SK-N-SH treated with all-trans-retinoic acid at 6 μM for 48 hours (cell line): ENCODE data around the gene C9orf78.

Experiments
- CSDC2 ChIP-seq: fragments of 250-450 bp; sonication (Bioruptor Pico); IDR thresholded peaks from 2 replicates; pipeline ENCODE4 v1.5.0; 2020; ENCODE audit warnings: mild to moderate bottlenecking, moderate library complexity
- GLIS3 ChIP-seq: fragments of 250-450 bp; sonication (Bioruptor Pico); IDR thresholded peaks from 2 replicates; pipeline ENCODE4 v1.5.0; 2020; ENCODE audit warnings: mild to moderate bottlenecking, moderate library complexity
- RARB ChIP-seq: fragments of 250-450 bp; sonication (Bioruptor Pico); IDR thresholded peaks from 2 replicates; pipeline ENCODE4 v1.8.0; 2021; ENCODE audit warnings: mild to moderate bottlenecking, moderate library complexity
- TCF4 ChIP-seq: fragments of 250-450 bp; sonication (Bioruptor Pico); IDR thresholded peaks from 2 replicates; pipeline ENCODE4 v1.8.0; 2021; ENCODE audit warnings: mild to moderate bottlenecking, moderate library complexity, borderline replicate concordance
- TOX ChIP-seq: fragments of 250-450 bp; sonication (Bioruptor Pico); IDR thresholded peaks from 2 replicates; pipeline ENCODE4 v1.8.0; 2021; ENCODE audit warnings: mild to moderate bottlenecking, moderate library complexity, borderline replicate concordance
- TSHZ2 ChIP-seq: fragments of 250-450 bp; sonication (Bioruptor Pico); IDR thresholded peaks from 2 replicates; pipeline ENCODE4 v1.5.0; 2020; ENCODE audit warnings: mild to moderate bottlenecking, moderate library complexity
- ZC3H10 ChIP-seq: fragments of 250-450 bp; sonication (Bioruptor Pico); IDR thresholded peaks from 2 replicates; pipeline ENCODE4 v1.5.1; 2021; ENCODE audit warnings: mild to moderate bottlenecking, moderate library complexity
- ZFP3 ChIP-seq: fragments of 250-450 bp; sonication (Bioruptor Pico); IDR thresholded peaks from 2 replicates; pipeline ENCODE4 v1.5.0; 2020; ENCODE audit warnings: mild to moderate bottlenecking, moderate library complexity
- ZFP30 ChIP-seq: fragments of 450-650 bp; formaldehyde crosslinking; IDR thresholded peaks from 2 replicates; pipeline ENCODE4 v1.5.0; 2022; ENCODE audit warnings: mild to moderate bottlenecking, moderate library complexity
- ZNF8 ChIP-seq: fragments of 450-650 bp; formaldehyde crosslinking; IDR thresholded peaks from 2 replicates; pipeline ENCODE4 v1.5.0; 2020; ENCODE audit warnings: mild to moderate bottlenecking, moderate library complexity
- TF ChIP-seq, protein P1 (sequence below): fragments of 250-450 bp; sonication (Bioruptor Pico); IDR thresholded peaks from 2 replicates; pipeline ENCODE4 v1.8.0; 2020; ENCODE audit warnings: mild to moderate bottlenecking, moderate library complexity, borderline replicate concordance
- TF ChIP-seq, protein P2 (sequence below): fragments of 250-450 bp; sonication (Bioruptor Pico); IDR thresholded peaks from 2 replicates; pipeline ENCODE4 v1.5.1; 2021; ENCODE audit warnings: mild to moderate bottlenecking, moderate library complexity

DNA sequence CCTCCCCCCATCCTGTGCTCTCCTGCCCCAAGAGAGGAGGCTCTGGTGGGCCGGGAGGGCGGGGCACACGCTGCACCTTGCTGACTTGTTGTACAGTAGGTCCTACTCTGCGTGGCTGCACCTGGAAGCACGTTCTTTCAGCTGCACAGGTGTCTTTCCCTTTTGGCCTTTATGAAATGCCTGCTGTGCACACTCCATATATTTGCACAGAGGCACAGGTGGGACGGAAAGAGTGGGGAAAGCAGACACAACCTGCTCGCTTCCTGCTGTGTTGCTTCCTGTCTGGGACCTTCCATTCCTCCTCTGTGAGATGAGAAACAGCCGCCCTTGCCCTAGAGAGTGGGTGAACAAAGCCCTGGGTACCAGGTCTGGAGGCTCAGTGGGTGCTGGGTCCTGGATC is 5.0 kb upstream of the C9orf78 start:
- TF ChIP-seq ZC3H10 (CRISPR knock-in tag), result no peak
- TF ChIP-seq ZNF8 (CRISPR knock-in tag), result no peak
- TF ChIP-seq TOX (CRISPR knock-in tag), result no peak
- no peak for TF ChIP-seq CSDC2 (CRISPR knock-in tag)
- TF ChIP-seq GLIS3 (CRISPR knock-in tag), result no peak
- no peak for TF ChIP-seq ZFP30 (CRISPR knock-in tag)
- TF ChIP-seq, protein P1, sequence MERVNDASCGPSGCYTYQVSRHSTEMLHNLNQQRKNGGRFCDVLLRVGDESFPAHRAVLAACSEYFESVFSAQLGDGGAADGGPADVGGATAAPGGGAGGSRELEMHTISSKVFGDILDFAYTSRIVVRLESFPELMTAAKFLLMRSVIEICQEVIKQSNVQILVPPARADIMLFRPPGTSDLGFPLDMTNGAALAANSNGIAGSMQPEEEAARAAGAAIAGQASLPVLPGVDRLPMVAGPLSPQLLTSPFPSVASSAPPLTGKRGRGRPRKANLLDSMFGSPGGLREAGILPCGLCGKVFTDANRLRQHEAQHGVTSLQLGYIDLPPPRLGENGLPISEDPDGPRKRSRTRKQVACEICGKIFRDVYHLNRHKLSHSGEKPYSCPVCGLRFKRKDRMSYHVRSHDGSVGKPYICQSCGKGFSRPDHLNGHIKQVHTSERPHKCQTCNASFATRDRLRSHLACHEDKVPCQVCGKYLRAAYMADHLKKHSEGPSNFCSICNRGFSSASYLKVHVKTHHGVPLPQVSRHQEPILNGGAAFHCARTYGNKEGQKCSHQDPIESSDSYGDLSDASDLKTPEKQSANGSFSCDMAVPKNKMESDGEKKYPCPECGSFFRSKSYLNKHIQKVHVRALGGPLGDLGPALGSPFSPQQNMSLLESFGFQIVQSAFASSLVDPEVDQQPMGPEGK (CRISPR knock-in tag), result no peak
- no peak for TF ChIP-seq RARB
- TF ChIP-seq, protein P2, sequence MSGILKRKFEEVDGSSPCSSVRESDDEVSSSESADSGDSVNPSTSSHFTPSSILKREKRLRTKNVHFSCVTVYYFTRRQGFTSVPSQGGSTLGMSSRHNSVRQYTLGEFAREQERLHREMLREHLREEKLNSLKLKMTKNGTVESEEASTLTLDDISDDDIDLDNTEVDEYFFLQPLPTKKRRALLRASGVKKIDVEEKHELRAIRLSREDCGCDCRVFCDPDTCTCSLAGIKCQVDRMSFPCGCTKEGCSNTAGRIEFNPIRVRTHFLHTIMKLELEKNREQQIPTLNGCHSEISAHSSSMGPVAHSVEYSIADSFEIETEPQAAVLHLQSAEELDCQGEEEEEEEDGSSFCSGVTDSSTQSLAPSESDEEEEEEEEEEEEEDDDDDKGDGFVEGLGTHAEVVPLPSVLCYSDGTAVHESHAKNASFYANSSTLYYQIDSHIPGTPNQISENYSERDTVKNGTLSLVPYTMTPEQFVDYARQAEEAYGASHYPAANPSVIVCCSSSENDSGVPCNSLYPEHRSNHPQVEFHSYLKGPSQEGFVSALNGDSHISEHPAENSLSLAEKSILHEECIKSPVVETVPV, result no peak
- TF ChIP-seq TCF4 (CRISPR knock-in tag), result no peak
- TF ChIP-seq ZFP3 (CRISPR knock-in tag), result no peak
- TF ChIP-seq TSHZ2 (CRISPR knock-in tag), result no peak
